M059J (cell line): ENCODE measurements around the gene CAPN10. TPM values are rescaled to one million over a fixed set of nuclear protein-coding genes. Genes with fewer than 3 reads are reported as not detected.

ENCODE experiments used
- DNase-seq: peaks from one replicate; pipeline ENCODE4 v3.0.0-alpha.2; 2012; ENCODE audit warnings: low read depth
- total RNA-seq: library from RNA; depleted of rRNA; stranded (reverse); fragments of >200 nt; shearing (Covaris generic); gene quantifications from 2 replicates; pipeline ENCODE4 v1.2.3, GENCODE V29; 2014

CAPN10 gene
- total RNA-seq, 1 experiment from 2014 or later: 11.1 TPM

GRCh38 chr2:240589375-240589774, 2.8 kb downstream of the CAPN10 start:
- DNase-seq: no peak

- DNase-seq: no peak
These were observed 3.5 kb downstream of the CAPN10 start for GRCh38 chr2:240589850-240590525.

GRCh38 chr2:240590681-240591111, 4.2 kb downstream of the CAPN10 start:
- no peak for DNase-seq

- DNase-seq: no peak
These were observed 4.7 kb downstream of the CAPN10 start for GRCh38 chr2:240591226-240591625.

- DNase-seq: no peak
These were observed 5.2 kb downstream of the CAPN10 start for GRCh38 chr2:240591784-240592183.

- no peak for DNase-seq
These were observed 6.6 kb downstream of the CAPN10 start for GRCh38 chr2:240593026-240593702.

GRCh38 chr2:240593703-240594451, 7.3 kb downstream of the CAPN10 start:
- DNase-seq: no peak

GRCh38 chr2:240594511-240595380, 8.2 kb downstream of the CAPN10 start:
- no peak for DNase-seq

GRCh38 chr2:240595381-240596079, 9.0 kb downstream of the CAPN10 start:
- no peak for DNase-seq

- no peak for DNase-seq
These were observed 9.5 kb downstream of the CAPN10 start for GRCh38 chr2:240596080-240596460.

GRCh38 chr2:240596491-240596931, 10.0 kb downstream of the CAPN10 start:
- no peak for DNase-seq

GRCh38 chr2:240597054-240597418, 10.5 kb downstream of the CAPN10 start:
- DNase-seq: no peak

- DNase-seq: no peak
These were observed 11.1 kb downstream of the CAPN10 start for GRCh38 chr2:240597419-240598181.

GRCh38 chr2:240598311-240598911, 11.9 kb downstream of the CAPN10 start:
- DNase-seq: no peak

- DNase-seq: no peak
These were observed 12.6 kb downstream of the CAPN10 start for GRCh38 chr2:240599141-240599583.

- no peak for DNase-seq
These were observed 14.0 kb downstream of the CAPN10 start for GRCh38 chr2:240600451-240600961.

GRCh38 chr2:240601061-240601830, 14.7 kb downstream of the CAPN10 start:
- no peak for DNase-seq

- no peak for DNase-seq
These were observed 15.3 kb downstream of the CAPN10 start for GRCh38 chr2:240601831-240602160.
